H1 (cell line): ENCODE results near the gene TBCEL. TPM values are rescaled to one million over a fixed set of nuclear protein-coding genes. Genes with fewer than 3 reads are reported as not detected.

Experiments
- ATF2 ChIP-seq: IDR thresholded peaks from 2 replicates; pipeline ENCODE4 v1.6.1; 2012; ENCODE audit warnings: low read length, inconsistent platforms
- CHD7 ChIP-seq: fragments of 300-600 bp; sonication (generic); IDR thresholded peaks from 2 replicates; pipeline ENCODE4 v1.7.1; 2012; ENCODE audit warnings: low read length, moderate library complexity, mild to moderate bottlenecking, inconsistent platforms; ENCODE audit not compliant: insufficient replicate concordance
- CREB1 ChIP-seq: IDR thresholded peaks from 2 replicates; pipeline ENCODE4 v1.6.1; 2012; ENCODE audit warnings: inconsistent platforms
- GABPA ChIP-seq: IDR thresholded peaks from 2 replicates; pipeline ENCODE4 v1.6.1; 2011; ENCODE audit warnings: mild to moderate bottlenecking, low read length, moderate library complexity, borderline replicate concordance; ENCODE audit not compliant: insufficient read depth
- GTF2F1 ChIP-seq: IDR thresholded peaks from 2 replicates; pipeline ENCODE4 v1.6.1; 2012; ENCODE audit warnings: low read depth, low read length, improper control_type of control experiment, borderline replicate concordance
- HDAC2 ChIP-seq, 2 experiments: fragments of 300-600 bp in 1 of 2; sonication (generic) in 1 of 2; IDR thresholded peaks; 2 replicates each; pipeline ENCODE4 v1.6.1; 2011 to 2012; ENCODE audit warnings: low read depth in 2 of 2, low read length in 2 of 2, mild to moderate bottlenecking in 2 of 2, moderate library complexity in 2 of 2, borderline replicate concordance in 1 of 2, inconsistent platforms in 1 of 2
- NANOG ChIP-seq: IDR thresholded peaks from 2 replicates; pipeline ENCODE4 v1.6.1; 2011; ENCODE audit warnings: low read length, low read depth, mild to moderate bottlenecking, inconsistent platforms; ENCODE audit not compliant: insufficient read depth, poor library complexity, severe bottlenecking
- RFX5 ChIP-seq: IDR thresholded peaks from 2 replicates; pipeline ENCODE4 v1.6.1; 2011; ENCODE audit warnings: low read depth, low read length, improper control_type of control experiment, borderline replicate concordance
- SP4 ChIP-seq: IDR thresholded peaks from 2 replicates; pipeline ENCODE4 v1.6.1; 2012; ENCODE audit warnings: low read length, inconsistent platforms
- TBP ChIP-seq: IDR thresholded peaks from 2 replicates; pipeline ENCODE4 v1.6.1; 2011; ENCODE audit warnings: low read depth, low read length, improper control_type of control experiment
- polyA plus RNA-seq, 7 experiments: library from polyadenylated mRNA; depleted of rRNA in 3 of 7; stranded (reverse) in 5 of 7; unstranded in 2 of 7; fragments of >200 nt in 5 of 7; fragments of 200-250 nt in 2 of 7; gene quantifications; 1 replicate in 5 of 7; 2 replicates in 1 of 7; 4 replicates in 1 of 7; pipeline versions ENCODE4 v1.2.1 to v1.2.3, GENCODE V29; 2011 to 2013; ENCODE audit warnings: missing spikeins in 2 of 7, mixed read lengths in 2 of 7
- total RNA-seq: library from RNA; stranded (reverse); fragmentation: NEBNext Ultra II Directional; extraction: Animal tissue kit (Norgen Biotek cat#: 25700); gene quantifications from 2 replicates; pipeline ENCODE4 v1.2.1, GENCODE V29; 2021

The TBCEL gene
- total and polyA plus RNA-seq, 2 of the 8 experiments (the other 6 are each of a cell fraction or from before 2014, with no cell fraction given) = 3.9 to 16.0 TPM

GRCh38 chr11:121024989-121025388 is 1.1 kb downstream of the TBCEL start (continued):
- no peak for TF ChIP-seq CHD7
- TF ChIP-seq SP4 = no peak
- TF ChIP-seq NANOG = no peak
- no peak for TF ChIP-seq CREB1
- no peak for TF ChIP-seq RFX5
- no peak for TF ChIP-seq ATF2
- no peak for TF ChIP-seq GABPA
- TF ChIP-seq GTF2F1 = no peak
- no peak for TF ChIP-seq HDAC2 (IDR thresholded peaks at IDR 0.05; ENCODE audit: borderline replicate concordance in 1 of 2, low read depth in 2 of 2, low read length in 2 of 2)
- no peak for TF ChIP-seq TBP
